Measurements from ENCODE around the gene SBSN.
A peak's percentile ranks its signal among the peaks of the same experiment; 100 is the strongest.

The SBSN gene

GRCh38 chr19:35554076-35554475 is 26.0 kb upstream of the SBSN start:
- no peak for DNase-seq

- DNase-seq, result no peak
Measured at GRCh38 chr19:35553385-35554000, 25.4 kb upstream of the SBSN start.

GRCh38 chr19:35552534-35553384 is 24.6 kb upstream of the SBSN start:
- no peak for DNase-seq

- no peak for DNase-seq
Measured at GRCh38 chr19:35551091-35551810, 23.1 kb upstream of the SBSN start.

- no peak for DNase-seq
Measured at GRCh38 chr19:35549879-35550523, 21.9 kb upstream of the SBSN start.

GRCh38 chr19:35549174-35549788 is 21.2 kb upstream of the SBSN start:
- DNase-seq, result peak; percentile 61

- no peak for DNase-seq
Measured at GRCh38 chr19:35546532-35546931, 18.4 kb upstream of the SBSN start.

GRCh38 chr19:35545855-35546381 is 17.8 kb upstream of the SBSN start:
- DNase-seq, result peak; percentile 45

- peak; percentile 74 for DNase-seq
Measured at GRCh38 chr19:35545001-35545854, 17.1 kb upstream of the SBSN start, which contains the start of gene TMEM147. TMEM147 (plus strand) TSS chr19:35545626; CDS start chr19:35545740, 114 bp downstream.

GRCh38 chr19:35544110-35544802 is 16.1 kb upstream of the SBSN start:
- no peak for DNase-seq

- no peak for DNase-seq
Measured at GRCh38 chr19:35543280-35544109, 15.4 kb upstream of the SBSN start.

- DNase-seq, result no peak
Measured at GRCh38 chr19:35542209-35542608, 14.1 kb upstream of the SBSN start.

GRCh38 chr19:35540356-35540927 is 12.3 kb upstream of the SBSN start:
- no peak for DNase-seq

- DNase-seq, result no peak
Measured at GRCh38 chr19:35539850-35540249, 11.7 kb upstream of the SBSN start.

- DNase-seq, result no peak
Measured at GRCh38 chr19:35539314-35539713, 11.2 kb upstream of the SBSN start.

- no peak for DNase-seq
Measured at GRCh38 chr19:35534803-35535480, 6.8 kb upstream of the SBSN start.

- DNase-seq, result peak; percentile 23
Measured at GRCh38 chr19:35533822-35534392, 5.8 kb upstream of the SBSN start.

- DNase-seq, result no peak
Measured at GRCh38 chr19:35533201-35533821, 5.2 kb upstream of the SBSN start, which contains the start of gene GAPDHS. GAPDHS (plus strand) TSS chr19:35533456; CDS start chr19:35533528, 72 bp downstream.
